Liver (tissue), 9 donors: ENCODE results near the gene THEMIS. TPM values are rescaled to one million over a fixed set of nuclear protein-coding genes. Genes with fewer than 3 reads are reported as not detected.

ENCODE experiments used
- DNase-seq: peaks from one replicate; pipeline ENCODE4 v3.0.0-alpha.2; 2017; ENCODE audit warnings: low spot score
- H3K27ac ChIP-seq, 2 donors: one replicate each; pipeline ENCODE4 v1.7.0; 2013; ENCODE audit warnings: inconsistent platforms in 2 of 2, low read length in 2 of 2, control low read depth in 1 of 2, low read depth in 1 of 2, mild to moderate bottlenecking in 1 of 2
- H3K27me3 ChIP-seq, 4 donors: one replicate each; pipeline versions ENCODE4 v1.6.1 to v1.7.0; 2013; ENCODE audit warnings: low read length in 3 of 4, inconsistent platforms in 1 of 4, mild to moderate bottlenecking in 1 of 4, moderate library complexity in 1 of 4; ENCODE audit not compliant: control insufficient read depth in 4 of 4, insufficient read depth in 4 of 4
- H3K36me3 ChIP-seq, 4 donors: one replicate each; pipeline versions ENCODE4 v1.6.1 to v1.7.0; 2013; ENCODE audit warnings: low read length in 3 of 4, mild to moderate bottlenecking in 3 of 4, low read depth in 1 of 4, moderate library complexity in 1 of 4; ENCODE audit not compliant: control insufficient read depth in 4 of 4, insufficient read depth in 3 of 4
- H3K4me1 ChIP-seq, 4 donors: one replicate each; pipeline versions ENCODE4 v1.6.1 to v1.7.0; 2013; ENCODE audit warnings: low read length in 3 of 4, mild to moderate bottlenecking in 3 of 4, moderate library complexity in 1 of 4; ENCODE audit not compliant: control insufficient read depth in 4 of 4, insufficient read depth in 4 of 4
- H3K4me3 ChIP-seq, 3 donors: one replicate each; pipeline versions ENCODE4 v1.6.1 to v1.7.0; 2013; ENCODE audit warnings: low read length in 3 of 3, control low read depth in 1 of 3, low read depth in 1 of 3, mild to moderate bottlenecking in 1 of 3
- H3K9ac ChIP-seq, 2 donors: one replicate each; pipeline ENCODE4 v1.7.0; 2013; ENCODE audit warnings: low read length in 2 of 2, mild to moderate bottlenecking in 2 of 2, moderate library complexity in 2 of 2, control low read depth in 1 of 2, low read depth in 1 of 2
- H3K9me3 ChIP-seq, 4 donors: one replicate each; pipeline versions ENCODE4 v1.6.1 to v1.7.0; 2013; ENCODE audit warnings: low read length in 3 of 4; ENCODE audit not compliant: control insufficient read depth in 4 of 4
- EGR1 ChIP-seq, 2 donors: IDR thresholded peaks; 2 replicates each; pipeline ENCODE4 v1.6.1; 2016 to 2018; ENCODE audit warnings: antibody characterized with exemption in 2 of 2, low read depth in 2 of 2
- FOXA1 ChIP-seq: IDR thresholded peaks from 2 replicates; pipeline ENCODE4 v1.6.1; 2016; ENCODE audit warnings: antibody characterized with exemption
- FOXA2 ChIP-seq: IDR thresholded peaks from 2 replicates; pipeline ENCODE4 v1.6.1; 2016; ENCODE audit warnings: antibody characterized with exemption
- GABPA ChIP-seq, 2 donors: IDR thresholded peaks in 1 of 2; conservative IDR thresholded peaks in 1 of 2; 2 replicates each; pipeline ENCODE4 v1.6.1; 2016; ENCODE audit warnings: antibody characterized with exemption in 2 of 2, mild to moderate bottlenecking in 1 of 2, moderate library complexity in 1 of 2
- HNF4A ChIP-seq, 2 donors: conservative IDR thresholded peaks; 2 replicates each; pipeline ENCODE4 v1.6.1; 2016; ENCODE audit warnings: antibody characterized with exemption in 2 of 2, mild to moderate bottlenecking in 2 of 2
- HNF4G ChIP-seq: IDR thresholded peaks from 2 replicates; pipeline ENCODE4 v1.6.1; 2016; ENCODE audit warnings: antibody characterized with exemption
- JUND ChIP-seq, 2 donors: IDR thresholded peaks; 2 replicates each; pipeline ENCODE4 v1.6.1; 2016; ENCODE audit warnings: antibody characterized with exemption in 2 of 2
- MAX ChIP-seq: IDR thresholded peaks from 2 replicates; pipeline ENCODE4 v1.6.1; 2016; ENCODE audit warnings: antibody characterized with exemption
- NR2F2 ChIP-seq: IDR thresholded peaks from 2 replicates; pipeline ENCODE4 v1.6.1; 2016; ENCODE audit warnings: antibody characterized with exemption
- RAD21 ChIP-seq, 2 donors: IDR thresholded peaks; 2 replicates each; pipeline ENCODE4 v1.6.1; 2016; ENCODE audit warnings: antibody characterized with exemption in 2 of 2, mild to moderate bottlenecking in 2 of 2
- RXRA ChIP-seq, 2 donors: IDR thresholded peaks; 2 replicates each; pipeline ENCODE4 v1.6.1; 2017 to 2018; ENCODE audit warnings: antibody characterized with exemption in 2 of 2, mild to moderate bottlenecking in 1 of 2
- SP1 ChIP-seq: IDR thresholded peaks from 2 replicates; pipeline ENCODE4 v1.6.1; 2018; ENCODE audit warnings: antibody characterized with exemption, mild to moderate bottlenecking
- TAF1 ChIP-seq: conservative IDR thresholded peaks from 2 replicates; pipeline ENCODE4 v1.6.1; 2016; ENCODE audit warnings: antibody characterized with exemption, mild to moderate bottlenecking
- YY1 ChIP-seq: IDR thresholded peaks from 2 replicates; pipeline ENCODE4 v1.6.1; 2016; ENCODE audit warnings: antibody characterized with exemption, mild to moderate bottlenecking
- WGBS: extraction: QIAGEN DNeasy Blood & Tissue Kit; methylation state at CpG from one replicate; pipeline ENCODE4 v1.1.7; 2013; 5-methylcytosine and 5-hydroxymethylcytosine counted together
- polyA plus RNA-seq, 2 donors: library from polyadenylated mRNA; stranded (reverse) in 1 of 2; unstranded in 1 of 2; fragments of 200-250 nt in 1 of 2; fragments of >200 nt in 1 of 2; fragmentation: Nextera tagmentation in 1 of 2; extraction: Ambion mirVana in 1 of 2; gene quantifications; one replicate each; pipeline versions ENCODE4 v1.2.1 to v1.2.3, GENCODE V29; 2013 to 2015
- total RNA-seq, 2 donors: library from RNA; depleted of rRNA; stranded (reverse); fragments of >200 nt; gene quantifications; one replicate each; pipeline ENCODE4 v1.2.3, GENCODE V29; 2014
- TF ChIP-seq, protein P1 (sequence below): IDR thresholded peaks from 2 replicates; pipeline ENCODE4 v1.6.1; 2016; ENCODE audit warnings: antibody characterized with exemption, mild to moderate bottlenecking
- TF ChIP-seq, protein P2 (sequence below): IDR thresholded peaks from 2 replicates; pipeline ENCODE4 v1.6.1; 2016; ENCODE audit warnings: antibody characterized with exemption
- TF ChIP-seq, protein P3 (sequence below): fragments of 150-350 bp; IDR thresholded peaks from 2 replicates; pipeline ENCODE4 v1.5.1; 2017; ENCODE audit warnings: improper control_type of control experiment, low read depth, low read length; ENCODE audit not compliant: missing input control
- donor health status: healthy.
- donor health status: healthy.
- donor health status: healthy.
- donor health status: healthy.
- donor health status: healthy.

THEMIS gene
- total and polyA plus RNA-seq, 4 donors = 0.05 to 0.59 (median 0.21) TPM

GRCh38 chr6:127727260-127727953, 173.5 kb downstream of the THEMIS start:
- TF ChIP-seq SP1 = no peak
- no peak for TF ChIP-seq HNF4A (conservative IDR thresholded peaks at IDR 0.05)
- TF ChIP-seq HNF4G = no peak
- no peak for TF ChIP-seq RAD21 (IDR thresholded peaks at IDR 0.05)
- Histone ChIP-seq H3K4me3 (no peak overlapping the region), H3K9ac (no peak overlapping the region), H3K9me3 (no peaks in the 10 kb centered on the region), H3K4me1 (no peaks in the 10 kb centered on the region), H3K27ac (no peak overlapping the region), H3K27me3 (peaks cover 0 to 6% (median 0%) of the 10 kb centered on the region in 4 donors), H3K36me3 (no peaks in the 10 kb centered on the region)
- no peak for DNase-seq
- 81% methylated on average over 1 of the region's 1 CpG for WGBS

GRCh38 chr6:127725821-127726220, 175.0 kb downstream of the THEMIS start:
- Histone ChIP-seq H3K9ac (no peak overlapping the region), H3K27ac (no peak overlapping the region), H3K27me3 (peaks cover 0 to 6% (median 0%) of the 10 kb centered on the region in 4 donors), H3K9me3 (no peaks in the 10 kb centered on the region), H3K4me1 (no peaks in the 10 kb centered on the region), H3K4me3 (no peak overlapping the region), H3K36me3 (no peaks in the 10 kb centered on the region)
- no peak for DNase-seq
- WGBS = 22% methylated on average over 1 of the region's 1 CpG
- TF ChIP-seq, protein P1, sequence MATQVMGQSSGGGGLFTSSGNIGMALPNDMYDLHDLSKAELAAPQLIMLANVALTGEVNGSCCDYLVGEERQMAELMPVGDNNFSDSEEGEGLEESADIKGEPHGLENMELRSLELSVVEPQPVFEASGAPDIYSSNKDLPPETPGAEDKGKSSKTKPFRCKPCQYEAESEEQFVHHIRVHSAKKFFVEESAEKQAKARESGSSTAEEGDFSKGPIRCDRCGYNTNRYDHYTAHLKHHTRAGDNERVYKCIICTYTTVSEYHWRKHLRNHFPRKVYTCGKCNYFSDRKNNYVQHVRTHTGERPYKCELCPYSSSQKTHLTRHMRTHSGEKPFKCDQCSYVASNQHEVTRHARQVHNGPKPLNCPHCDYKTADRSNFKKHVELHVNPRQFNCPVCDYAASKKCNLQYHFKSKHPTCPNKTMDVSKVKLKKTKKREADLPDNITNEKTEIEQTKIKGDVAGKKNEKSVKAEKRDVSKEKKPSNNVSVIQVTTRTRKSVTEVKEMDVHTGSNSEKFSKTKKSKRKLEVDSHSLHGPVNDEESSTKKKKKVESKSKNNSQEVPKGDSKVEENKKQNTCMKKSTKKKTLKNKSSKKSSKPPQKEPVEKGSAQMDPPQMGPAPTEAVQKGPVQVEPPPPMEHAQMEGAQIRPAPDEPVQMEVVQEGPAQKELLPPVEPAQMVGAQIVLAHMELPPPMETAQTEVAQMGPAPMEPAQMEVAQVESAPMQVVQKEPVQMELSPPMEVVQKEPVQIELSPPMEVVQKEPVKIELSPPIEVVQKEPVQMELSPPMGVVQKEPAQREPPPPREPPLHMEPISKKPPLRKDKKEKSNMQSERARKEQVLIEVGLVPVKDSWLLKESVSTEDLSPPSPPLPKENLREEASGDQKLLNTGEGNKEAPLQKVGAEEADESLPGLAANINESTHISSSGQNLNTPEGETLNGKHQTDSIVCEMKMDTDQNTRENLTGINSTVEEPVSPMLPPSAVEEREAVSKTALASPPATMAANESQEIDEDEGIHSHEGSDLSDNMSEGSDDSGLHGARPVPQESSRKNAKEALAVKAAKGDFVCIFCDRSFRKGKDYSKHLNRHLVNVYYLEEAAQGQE = no peak
- TF ChIP-seq NR2F2 (no peak), YY1 (no peak), FOXA1 (no peak), MAX (no peak), FOXA2 (no peak), GABPA (IDR thresholded peaks at IDR 0.05 in 1 of 2, conservative IDR thresholded peaks at IDR 0.05 in 1 of 2) (no peak), HNF4A (conservative IDR thresholded peaks at IDR 0.05) (no peak), EGR1 (IDR thresholded peaks at IDR 0.05; ENCODE audit: low read depth in 2 of 2) (no peak), JUND (IDR thresholded peaks at IDR 0.05) (no peak), RXRA (IDR thresholded peaks at IDR 0.05) (no peak), HNF4G (no peak), TAF1 (no peak), SP1 (no peak), RAD21 (IDR thresholded peaks at IDR 0.05) (no peak)
- TF ChIP-seq, protein P2, sequence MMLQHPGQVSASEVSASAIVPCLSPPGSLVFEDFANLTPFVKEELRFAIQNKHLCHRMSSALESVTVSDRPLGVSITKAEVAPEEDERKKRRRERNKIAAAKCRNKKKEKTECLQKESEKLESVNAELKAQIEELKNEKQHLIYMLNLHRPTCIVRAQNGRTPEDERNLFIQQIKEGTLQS = no peak
- TF ChIP-seq, protein P3, sequence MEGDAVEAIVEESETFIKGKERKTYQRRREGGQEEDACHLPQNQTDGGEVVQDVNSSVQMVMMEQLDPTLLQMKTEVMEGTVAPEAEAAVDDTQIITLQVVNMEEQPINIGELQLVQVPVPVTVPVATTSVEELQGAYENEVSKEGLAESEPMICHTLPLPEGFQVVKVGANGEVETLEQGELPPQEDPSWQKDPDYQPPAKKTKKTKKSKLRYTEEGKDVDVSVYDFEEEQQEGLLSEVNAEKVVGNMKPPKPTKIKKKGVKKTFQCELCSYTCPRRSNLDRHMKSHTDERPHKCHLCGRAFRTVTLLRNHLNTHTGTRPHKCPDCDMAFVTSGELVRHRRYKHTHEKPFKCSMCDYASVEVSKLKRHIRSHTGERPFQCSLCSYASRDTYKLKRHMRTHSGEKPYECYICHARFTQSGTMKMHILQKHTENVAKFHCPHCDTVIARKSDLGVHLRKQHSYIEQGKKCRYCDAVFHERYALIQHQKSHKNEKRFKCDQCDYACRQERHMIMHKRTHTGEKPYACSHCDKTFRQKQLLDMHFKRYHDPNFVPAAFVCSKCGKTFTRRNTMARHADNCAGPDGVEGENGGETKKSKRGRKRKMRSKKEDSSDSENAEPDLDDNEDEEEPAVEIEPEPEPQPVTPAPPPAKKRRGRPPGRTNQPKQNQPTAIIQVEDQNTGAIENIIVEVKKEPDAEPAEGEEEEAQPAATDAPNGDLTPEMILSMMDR = no peak
